ENCODE data around the gene LTBP1. TPM values are rescaled to one million over a fixed set of nuclear protein-coding genes. Genes with fewer than 3 reads are reported as not detected.

The LTBP1 gene
- total RNA-seq, 1 donor from 2014 or later = 0.07 TPM

DNA sequence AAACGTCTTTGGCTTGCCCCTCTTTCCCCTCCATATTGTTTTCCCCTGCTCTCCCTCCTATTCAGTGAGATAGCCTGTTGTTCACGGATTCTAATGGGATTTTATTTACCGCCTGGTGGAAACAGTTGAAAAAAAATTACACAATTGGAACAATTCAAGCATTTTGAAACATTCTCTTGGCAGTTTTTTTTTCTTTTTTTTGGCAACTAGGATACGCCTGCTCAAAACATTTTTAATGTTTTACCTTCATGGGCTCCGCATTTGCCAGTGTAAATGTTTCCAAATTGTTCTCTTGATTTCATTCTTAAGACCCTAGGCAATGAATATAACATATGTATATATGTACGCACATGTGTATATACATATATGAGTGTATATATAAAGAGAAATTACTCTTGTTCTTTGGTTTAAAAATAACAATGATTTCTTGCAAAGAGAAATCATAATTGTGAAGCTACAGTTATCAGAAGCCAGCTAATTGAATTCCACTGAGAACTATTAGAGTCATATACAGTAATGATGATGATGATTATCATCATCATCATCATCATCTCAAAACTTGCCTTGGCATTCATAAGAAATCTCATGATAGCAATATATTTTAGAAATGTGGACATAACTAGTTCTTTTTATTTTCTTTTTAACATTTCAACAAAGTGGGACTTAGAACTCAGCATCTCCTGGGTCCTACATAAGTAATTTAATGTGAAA is 146.7 kb downstream of the LTBP1 start:
- Mint-ChIP-seq H3K9me3 (no peaks in the 10 kb centered on the region), H3K36me3 (ENCODE audit: low read depth) (no peaks in the 10 kb centered on the region), H3K27me3 (peaks cover 4% of the 10 kb centered on the region), H3K27ac (no peak overlapping the region), H3K4me1 (no peaks in the 10 kb centered on the region), H3K4me3 (no peak overlapping the region)
- TF ChIP-seq, protein P1, sequence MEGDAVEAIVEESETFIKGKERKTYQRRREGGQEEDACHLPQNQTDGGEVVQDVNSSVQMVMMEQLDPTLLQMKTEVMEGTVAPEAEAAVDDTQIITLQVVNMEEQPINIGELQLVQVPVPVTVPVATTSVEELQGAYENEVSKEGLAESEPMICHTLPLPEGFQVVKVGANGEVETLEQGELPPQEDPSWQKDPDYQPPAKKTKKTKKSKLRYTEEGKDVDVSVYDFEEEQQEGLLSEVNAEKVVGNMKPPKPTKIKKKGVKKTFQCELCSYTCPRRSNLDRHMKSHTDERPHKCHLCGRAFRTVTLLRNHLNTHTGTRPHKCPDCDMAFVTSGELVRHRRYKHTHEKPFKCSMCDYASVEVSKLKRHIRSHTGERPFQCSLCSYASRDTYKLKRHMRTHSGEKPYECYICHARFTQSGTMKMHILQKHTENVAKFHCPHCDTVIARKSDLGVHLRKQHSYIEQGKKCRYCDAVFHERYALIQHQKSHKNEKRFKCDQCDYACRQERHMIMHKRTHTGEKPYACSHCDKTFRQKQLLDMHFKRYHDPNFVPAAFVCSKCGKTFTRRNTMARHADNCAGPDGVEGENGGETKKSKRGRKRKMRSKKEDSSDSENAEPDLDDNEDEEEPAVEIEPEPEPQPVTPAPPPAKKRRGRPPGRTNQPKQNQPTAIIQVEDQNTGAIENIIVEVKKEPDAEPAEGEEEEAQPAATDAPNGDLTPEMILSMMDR (IDR thresholded peaks at IDR 0.05) = no peak
- DNase-seq (no peak), ATAC-seq (ENCODE audit: low read depth) (no peak)
- ChIA-PET POLR2A (no interaction called here), CTCF (no interaction called here)
- intact Hi-C loops (cut with micrococcal nuclease) = no loop called here

DNA sequence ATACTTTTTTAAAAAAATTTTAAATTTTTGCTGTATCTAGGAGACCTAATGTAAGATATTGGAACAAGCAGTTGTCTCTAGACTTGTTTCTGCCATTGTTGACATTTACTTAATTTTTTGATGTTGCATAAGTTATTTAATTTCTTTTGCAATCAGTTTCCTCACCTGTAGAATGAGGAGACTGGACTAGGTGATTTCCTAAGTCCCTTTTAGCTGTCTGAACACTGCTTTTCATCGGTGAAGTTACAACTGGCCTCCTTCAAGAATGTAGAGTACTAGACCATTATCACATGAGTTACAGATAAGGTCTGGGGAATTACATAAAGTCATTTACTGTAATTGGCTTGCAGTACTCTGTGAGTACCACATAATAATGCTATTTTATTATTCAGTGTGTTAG is 147.6 kb downstream of the LTBP1 start:
- TF ChIP-seq, protein P1 (IDR thresholded peaks at IDR 0.05) = no peak
- H3K4me1 Mint-ChIP-seq = no peaks in the 10 kb centered on the region
- DNase-seq = no peak
- no peaks in the 10 kb centered on the region for H3K36me3 Mint-ChIP-seq (ENCODE audit: low read depth)
- POLR2A ChIA-PET = no interaction called here
- no peak overlapping the region for H3K27ac Mint-ChIP-seq
- intact Hi-C loops (cut with micrococcal nuclease) = no loop called here
- H3K9me3 Mint-ChIP-seq = no peaks in the 10 kb centered on the region
- CTCF ChIA-PET = no interaction called here
- no peak for ATAC-seq (ENCODE audit: low read depth)
- no peak overlapping the region for H3K4me3 Mint-ChIP-seq
- peaks cover 4% of the 10 kb centered on the region for H3K27me3 Mint-ChIP-seq

DNA sequence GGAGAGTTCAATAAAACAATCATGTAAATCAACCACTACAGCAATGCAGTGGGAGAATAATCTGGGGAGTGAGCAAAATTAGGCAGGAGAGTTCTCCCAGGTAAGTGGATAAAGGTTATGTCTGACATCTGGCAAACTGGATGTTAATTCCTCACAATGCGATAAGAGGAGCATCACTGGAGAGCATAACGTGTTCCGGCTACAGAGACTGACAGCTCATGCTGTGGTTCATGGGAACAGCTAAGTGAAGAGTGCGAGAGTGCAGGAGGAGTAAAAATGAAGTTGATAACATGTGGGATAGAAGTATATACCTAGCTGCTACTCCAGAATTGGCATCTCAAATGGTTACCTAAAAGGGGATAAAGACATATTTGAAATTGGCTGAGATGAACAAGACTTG is 153.2 kb downstream of the LTBP1 start:
- H3K9me3 Mint-ChIP-seq = no peaks in the 10 kb centered on the region
- TF ChIP-seq, protein P1 (IDR thresholded peaks at IDR 0.05) = no peak
- DNase-seq (no peak), ATAC-seq (ENCODE audit: low read depth) (no peak)
- no peak overlapping the region for H3K4me3 Mint-ChIP-seq
- POLR2A ChIA-PET = no interaction called here
- no peak overlapping the region for H3K27ac Mint-ChIP-seq
- no peaks in the 10 kb centered on the region for H3K36me3 Mint-ChIP-seq (ENCODE audit: low read depth)
- H3K27me3 Mint-ChIP-seq = peaks cover 2% of the 10 kb centered on the region
- intact Hi-C loops (cut with micrococcal nuclease) = no loop called here
- H3K4me1 Mint-ChIP-seq = no peaks in the 10 kb centered on the region
- CTCF ChIA-PET = no interaction called here

DNA sequence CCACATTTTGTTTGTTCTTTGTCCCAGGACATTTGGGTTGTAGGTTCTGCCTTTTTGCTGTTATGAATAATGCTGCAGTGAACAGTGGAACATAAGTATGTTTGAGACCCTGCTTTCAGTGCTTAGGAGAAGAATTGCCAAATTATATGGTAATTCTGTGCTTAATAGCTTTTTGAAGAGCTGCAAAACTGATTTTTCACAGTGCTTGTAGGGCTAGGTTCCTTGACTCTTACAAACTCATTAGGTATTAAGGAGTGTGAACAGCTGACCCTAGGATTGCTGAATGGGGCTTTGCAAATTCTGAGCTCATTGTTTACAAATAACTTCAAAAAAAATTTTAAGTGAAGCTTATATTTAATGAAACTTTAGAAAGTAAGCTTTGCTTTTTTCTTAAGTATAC is 154.2 kb downstream of the LTBP1 start:
- H3K27ac Mint-ChIP-seq = no peak overlapping the region
- DNase-seq = no peak
- no peak for ATAC-seq (ENCODE audit: low read depth)
- H3K27me3 Mint-ChIP-seq = peaks cover 2% of the 10 kb centered on the region
- no peaks in the 10 kb centered on the region for H3K4me1 Mint-ChIP-seq
- ChIA-PET POLR2A (no interaction called here), CTCF (no interaction called here)
- no peak overlapping the region for H3K4me3 Mint-ChIP-seq
- intact Hi-C loops (cut with micrococcal nuclease) = no loop called here
- no peaks in the 10 kb centered on the region for H3K9me3 Mint-ChIP-seq
- no peaks in the 10 kb centered on the region for H3K36me3 Mint-ChIP-seq (ENCODE audit: low read depth)
- TF ChIP-seq, protein P1 (IDR thresholded peaks at IDR 0.05) = no peak

DNA sequence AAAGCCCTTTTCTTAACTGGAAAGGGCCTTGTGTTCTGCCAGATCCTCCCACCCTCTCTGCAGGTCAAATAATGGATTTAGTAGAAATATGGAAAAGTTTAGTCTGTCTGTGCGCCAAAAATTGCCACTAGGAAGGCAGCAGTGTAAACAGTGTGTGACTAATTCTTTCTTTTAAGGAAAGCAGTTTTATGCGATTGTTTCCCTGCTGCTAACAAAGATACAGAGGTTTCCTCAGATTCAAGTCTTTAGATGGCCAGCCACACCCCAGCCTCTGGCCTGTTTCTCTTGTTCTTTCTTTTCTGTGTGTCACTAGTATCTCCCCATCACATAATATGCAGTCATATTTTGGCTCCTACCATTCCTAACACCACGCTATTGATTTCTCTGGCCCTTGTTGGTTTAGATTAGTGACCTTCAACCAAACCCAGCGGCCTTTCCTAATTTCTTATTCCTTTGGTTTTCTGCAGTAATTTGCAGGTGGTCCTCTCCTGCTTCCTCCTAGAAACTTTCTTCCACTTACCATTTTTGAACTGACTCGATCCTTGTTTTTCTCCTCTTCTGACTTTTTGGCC is 157.4 kb downstream of the LTBP1 start:
- intact Hi-C loops (cut with micrococcal nuclease) = no loop called here
- ATAC-seq (ENCODE audit: low read depth) (no peak), DNase-seq (no peak)
- ChIA-PET POLR2A (no interaction called here), CTCF (no interaction called here)
- no peaks in the 10 kb centered on the region for H3K4me1 Mint-ChIP-seq
- no peak overlapping the region for H3K4me3 Mint-ChIP-seq
- no peak overlapping the region for H3K27ac Mint-ChIP-seq
- no peaks in the 10 kb centered on the region for H3K9me3 Mint-ChIP-seq
- no peaks in the 10 kb centered on the region for H3K36me3 Mint-ChIP-seq (ENCODE audit: low read depth)
- TF ChIP-seq, protein P1 (IDR thresholded peaks at IDR 0.05) = no peak
- peaks cover 4% of the 10 kb centered on the region for H3K27me3 Mint-ChIP-seq

All from activated B cell treated with CpG ODN at 0.5 μM for 24 hours (primary cell).